Right cardiac atrium (tissue), 5 donors: ENCODE measurements around the gene ARHGAP11A. TPM values are rescaled to one million over a fixed set of nuclear protein-coding genes. Genes with fewer than 3 reads are reported as not detected.

ENCODE experiments used
- ATAC-seq, 2 donors: fragments of 200-7000 bp; cut with Tn5 transposase; one replicate each; pipeline versions ENCODE4 v1.8.0 to v1.9.1; 2020; ENCODE audit warnings: moderate library complexity in 2 of 2, mild to moderate bottlenecking in 1 of 2
- DNase-seq, 3 donors: peaks; one replicate each; pipeline ENCODE4 v3.0.0-alpha.2; 2020
- H3K27ac ChIP-seq: one replicate; pipeline ENCODE4 v1.5.1; 2013; ENCODE audit warnings: mild to moderate bottlenecking, low read length, control low read depth, moderate library complexity
- H3K27me3 ChIP-seq: one replicate; pipeline ENCODE4 v1.6.1; 2013; ENCODE audit not compliant: control insufficient read depth, insufficient read depth
- H3K4me1 ChIP-seq: one replicate; pipeline ENCODE4 v1.6.1; 2013; ENCODE audit warnings: low read length; ENCODE audit not compliant: control insufficient read depth, insufficient read depth
- H3K4me3 ChIP-seq: one replicate; pipeline ENCODE4 v1.5.1; 2013; ENCODE audit warnings: low read length, control low read depth
- H3K9me3 ChIP-seq: one replicate; pipeline ENCODE4 v1.6.1; 2013; ENCODE audit warnings: low read length; ENCODE audit not compliant: control insufficient read depth
- WGBS: extraction: QIAGEN DNeasy Blood & Tissue Kit; methylation state at CpG from one replicate; pipeline ENCODE4 v1.1.7; 2013; 5-methylcytosine and 5-hydroxymethylcytosine counted together
- intact Hi-C, 4 donors: fragments of 100-400 bp; cut with DNase I; formaldehyde crosslinking; loops; one replicate each; pipeline versions ENCODE4 v1.11.0 to v1.14.0; 2022 to 2023
- polyA plus RNA-seq: library from polyadenylated mRNA; stranded (reverse); fragments of 200-250 nt; gene quantifications from one replicate; pipeline ENCODE4 v1.2.3, GENCODE V29; 2013
- total RNA-seq, 4 donors: library from RNA; stranded (reverse); fragmentation: NEBNext Ultra II Directional; extraction: Animal tissue kit (Norgen Biotek cat#: 25700); gene quantifications; one replicate each; pipeline ENCODE4 v1.2.1, GENCODE V29; 2021
- donor health status: healthy with polysubstance abuse.
- donor health status: DM: no; HTN: yes; CAD: no.
- donor health status: DM: no; HTN: no; CAD: no.
- donor health status: DM: no; HTN: yes; CAD: no; lungs with severe emphysema.
- donor health status: DM: yes; HTN: yes; CAD: no.

The ARHGAP11A gene
- total and polyA plus RNA-seq, 5 donors, result 0.54 to 3.3 (median 2.0) TPM

GRCh38 chr15:32657198-32657883 is 42.0 kb downstream of the ARHGAP11A start:
- Histone ChIP-seq H3K27ac (no peak overlapping the region), H3K4me3 (no peak overlapping the region), H3K9me3 (no peaks in the 10 kb centered on the region), H3K4me1 (peaks cover 3% of the 10 kb centered on the region), H3K27me3 (no peaks in the 10 kb centered on the region)
- 70% methylated on average over 5 of the region's 5 CpGs for WGBS
- DNase-seq (no peak), ATAC-seq (no peak)
- intact Hi-C loops, result loop anchor here in 1 of 4 donors (10.0 kb wide), 3 partner anchors 307 to 477 kb away; no protein-coding TSS in a partner anchor

DNA sequence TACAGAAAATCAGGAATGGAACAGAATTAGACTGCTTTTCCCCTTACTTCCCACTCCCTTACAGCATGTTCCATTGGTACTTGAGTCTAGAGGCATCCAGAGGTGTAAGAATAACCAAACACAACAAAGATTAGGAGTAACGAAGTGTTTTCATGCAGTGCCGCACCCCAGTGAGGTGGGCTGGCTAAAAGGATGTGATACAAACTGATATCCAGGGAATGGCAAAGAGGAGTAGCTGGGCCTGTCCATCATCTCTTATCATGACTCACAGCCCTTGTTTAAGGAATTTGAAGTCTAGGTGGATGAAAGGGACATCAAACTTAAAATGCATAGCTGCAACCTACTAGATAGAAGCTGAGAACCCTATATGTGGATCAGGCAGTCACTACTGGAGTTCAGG is 42.6 kb downstream of the ARHGAP11A start:
- Histone ChIP-seq H3K27me3 (no peaks in the 10 kb centered on the region), H3K4me1 (peaks cover 3% of the 10 kb centered on the region), H3K9me3 (no peaks in the 10 kb centered on the region), H3K4me3 (no peak overlapping the region), H3K27ac (no peak overlapping the region)
- ATAC-seq (no peak), DNase-seq (no peak)
- intact Hi-C loops, result loop anchor here in 1 of 4 donors (10.0 kb wide), 3 partner anchors 307 to 477 kb away; no protein-coding TSS in a partner anchor
- 85% methylated on average over 2 of the region's 2 CpGs for WGBS

DNA sequence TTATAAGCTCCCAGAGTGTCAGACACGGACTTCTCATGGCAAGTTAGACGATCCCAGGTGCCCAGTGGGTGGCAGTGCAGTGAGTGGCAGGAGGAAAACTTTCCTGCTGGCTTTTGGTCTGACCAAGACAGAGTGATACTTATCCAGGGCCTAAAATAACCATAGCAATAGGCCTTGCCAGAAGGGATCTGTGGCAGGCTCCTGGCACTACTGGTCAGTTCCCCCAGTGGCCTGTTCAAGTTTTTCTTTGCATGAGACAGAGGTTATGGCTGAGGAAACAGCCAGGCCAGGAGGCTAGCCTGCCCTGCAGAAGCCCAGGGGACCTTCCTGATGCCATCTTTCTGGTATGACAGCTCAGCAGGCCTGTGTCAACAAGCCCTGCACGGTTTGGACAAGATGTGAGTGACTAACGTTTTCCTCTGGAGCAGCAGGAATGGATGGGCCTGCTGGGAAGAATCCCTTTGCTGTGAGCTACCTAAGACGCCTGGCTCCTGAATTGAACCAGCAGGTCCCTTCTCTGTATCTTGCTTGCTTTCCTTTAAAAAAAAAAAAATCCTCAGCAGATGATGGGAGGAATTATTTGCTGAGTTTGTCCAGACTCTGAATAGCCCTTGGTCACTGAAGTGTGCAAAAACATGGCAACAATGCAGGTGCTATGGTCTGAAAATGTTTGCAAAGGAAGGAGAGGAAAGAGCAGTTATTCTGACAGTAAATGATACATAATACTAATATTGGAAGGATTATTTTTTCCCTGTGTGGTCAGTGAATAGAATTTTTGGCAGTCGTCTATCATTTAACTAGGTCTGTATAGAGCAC is 44.2 kb downstream of the ARHGAP11A start:
- Histone ChIP-seq H3K4me1 (peaks cover 3% of the 10 kb centered on the region), H3K4me3 (no peak overlapping the region), H3K9me3 (no peaks in the 10 kb centered on the region), H3K27me3 (no peaks in the 10 kb centered on the region), H3K27ac (no peak overlapping the region)
- intact Hi-C loops, result loop anchor here (5.0 to 10.0 kb wide), 5 partner anchors 183 to 475 kb away; no protein-coding TSS in a partner anchor
- peak; percentile 22 to 37 for ATAC-seq
- DNase-seq, result no peak
- 59% methylated on average over 6 of the region's 6 CpGs for WGBS

DNA sequence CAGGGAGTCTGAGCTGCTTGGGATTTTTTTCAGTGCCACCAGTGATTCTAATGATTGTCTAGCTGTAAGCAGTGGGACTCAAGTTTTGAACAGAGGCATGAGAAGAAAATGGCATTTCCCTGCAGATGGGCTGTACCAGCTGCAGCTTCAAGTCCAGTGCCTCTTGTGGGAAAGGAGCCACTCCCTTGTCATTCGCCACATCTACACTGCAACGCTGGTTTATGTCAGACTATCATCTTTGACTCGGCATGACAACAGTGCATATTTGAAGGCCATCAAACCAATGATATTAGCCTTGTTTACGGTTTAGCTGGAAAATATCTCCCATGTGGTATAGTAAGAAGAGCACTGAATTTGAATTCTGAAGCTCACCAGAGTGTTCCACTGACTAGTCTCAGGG is 48.4 kb downstream of the ARHGAP11A start:
- peaks cover 3% of the 10 kb centered on the region for H3K4me1 ChIP-seq
- WGBS, result 93% methylated on average over 4 of the region's 4 CpGs
- no peaks in the 10 kb centered on the region for H3K27me3 ChIP-seq
- H3K9me3 ChIP-seq, result no peaks in the 10 kb centered on the region
- H3K4me3 ChIP-seq, result no peak overlapping the region
- intact Hi-C loops, result loop anchor here in 3 of 4 donors (5.0 to 10.0 kb wide), 3 partner anchors 179 to 331 kb away; no protein-coding TSS in a partner anchor
- no peak for DNase-seq
- ATAC-seq, result no peak
- H3K27ac ChIP-seq, result no peak overlapping the region

DNA sequence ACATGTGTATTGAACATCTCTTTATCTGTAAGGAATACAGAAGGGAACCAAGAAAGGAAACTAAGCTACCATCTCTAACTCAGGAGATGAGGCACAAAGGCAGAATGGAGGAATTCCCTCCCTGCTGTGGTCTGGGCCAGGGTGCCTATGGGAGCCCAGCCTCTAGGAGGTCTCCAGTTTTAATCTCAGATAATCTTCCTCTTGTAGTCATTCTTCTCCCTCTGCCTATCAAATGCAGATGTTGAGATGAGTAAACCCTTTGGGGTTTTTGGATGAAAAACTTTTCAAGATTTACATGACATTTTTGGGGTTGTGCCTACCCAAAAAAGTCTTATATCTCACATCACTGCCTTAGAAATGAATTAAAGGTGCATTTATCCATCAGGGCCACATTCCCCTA is 49.5 kb downstream of the ARHGAP11A start:
- H3K27ac ChIP-seq, result no peak overlapping the region
- H3K9me3 ChIP-seq, result no peaks in the 10 kb centered on the region
- DNase-seq, result no peak
- no peaks in the 10 kb centered on the region for H3K27me3 ChIP-seq
- intact Hi-C loops, result loop anchor here in 3 of 4 donors (5.0 to 10.0 kb wide), 3 partner anchors 178 to 330 kb away; no protein-coding TSS in a partner anchor
- H3K4me3 ChIP-seq, result no peak overlapping the region
- ATAC-seq, result no peak
- no peaks in the 10 kb centered on the region for H3K4me1 ChIP-seq

- no peaks in the 10 kb centered on the region for H3K27me3 ChIP-seq
- H3K4me3 ChIP-seq, result no peak overlapping the region
- no peaks in the 10 kb centered on the region for H3K9me3 ChIP-seq
- ATAC-seq, result no peak
- H3K27ac ChIP-seq, result no peak overlapping the region
- intact Hi-C loops, result loop anchor here in 3 of 4 donors (10.0 kb wide), 2 partner anchors 287 to 327 kb away; no protein-coding TSS in a partner anchor
- 95% methylated on average over 6 of the region's 6 CpGs for whole genome bisulfite sequencing
- no peaks in the 10 kb centered on the region for H3K4me1 ChIP-seq
- no peak for DNase-seq
Measured at GRCh38 chr15:32667321-32667720, 52.0 kb downstream of the ARHGAP11A start.

- no peaks in the 10 kb centered on the region for H3K4me1 ChIP-seq
- 86% methylated on average over 2 of the region's 2 CpGs for WGBS
- no peak overlapping the region for H3K27ac ChIP-seq
- intact Hi-C loops, result loop anchor here in 3 of 4 donors (10.0 kb wide), 2 partner anchors 286 to 326 kb away; no protein-coding TSS in a partner anchor
- DNase-seq (no peak), ATAC-seq (no peak)
- H3K27me3 ChIP-seq, result no peaks in the 10 kb centered on the region
- H3K4me3 ChIP-seq, result no peak overlapping the region
- no peaks in the 10 kb centered on the region for H3K9me3 ChIP-seq
Measured at GRCh38 chr15:32668942-32669341, 53.6 kb downstream of the ARHGAP11A start.

GRCh38 chr15:32669896-32670611 is 54.8 kb downstream of the ARHGAP11A start:
- no peaks in the 10 kb centered on the region for H3K27me3 ChIP-seq
- DNase-seq (peak; percentile 44 to 67 (median 65)), ATAC-seq (peak; percentile 75 to 79)
- no peaks in the 10 kb centered on the region for H3K9me3 ChIP-seq
- intact Hi-C loops, result loop anchor here in 3 of 4 donors (10.0 kb wide), 3 partner anchors 65 to 325 kb away; no protein-coding TSS in a partner anchor
- H3K4me1 ChIP-seq, result no peaks in the 10 kb centered on the region
- 18% methylated on average over 5 of the region's 5 CpGs for WGBS
- no peak overlapping the region for H3K4me3 ChIP-seq
- no peak overlapping the region for H3K27ac ChIP-seq

GRCh38 chr15:32670623-32671022 is 55.3 kb downstream of the ARHGAP11A start:
- Histone ChIP-seq H3K27me3 (no peaks in the 10 kb centered on the region), H3K27ac (no peak overlapping the region), H3K9me3 (no peaks in the 10 kb centered on the region), H3K4me3 (no peak overlapping the region), H3K4me1 (no peaks in the 10 kb centered on the region)
- DNase-seq, result no peak
- WGBS, result 81% methylated on average over 3 of the region's 3 CpGs
- ATAC-seq, result no peak
- intact Hi-C loops, result loop anchor here in 1 of 4 donors (10.0 kb wide), 1 partner anchor 64 kb away; no protein-coding TSS in a partner anchor
